Mucosa of descending colon (tissue), 3 donors: Measurements from ENCODE around the gene SLC9A9. TPM values are rescaled to one million over a fixed set of nuclear protein-coding genes. Genes with fewer than 3 reads are reported as not detected.

Experiments
- ATAC-seq: fragments of 200-7000 bp; cut with Tn5 transposase; one replicate; pipeline ENCODE4 v1.9.1; 2020; ENCODE audit warnings: mild to moderate bottlenecking, moderate library complexity
- DNase-seq, 3 donors: peaks; one replicate each; pipeline ENCODE4 v3.0.0-alpha.2; 2020
- H3K36me3 ChIP-seq: fragments of 200-600 bp; one replicate; pipeline ENCODE4 v1.8.0; 2021; ENCODE audit warnings: low read depth, mild to moderate bottlenecking
- H3K4me1 ChIP-seq: fragments of 200-600 bp; one replicate; pipeline ENCODE4 v1.8.0; 2021; ENCODE audit warnings: low read depth, mild to moderate bottlenecking
- H3K4me3 ChIP-seq: fragments of 200-600 bp; one replicate; pipeline ENCODE4 v1.8.0; 2021; ENCODE audit warnings: mild to moderate bottlenecking
- H3K9me3 ChIP-seq: fragments of 200-600 bp; one replicate; pipeline ENCODE4 v1.8.0; 2021; ENCODE audit warnings: mild to moderate bottlenecking
- CTCF ChIP-seq: fragments of 200-600 bp; IDR thresholded peaks from one replicate; pipeline ENCODE4 v1.8.0; 2022; ENCODE audit warnings: antibody characterized with exemption, mild to moderate bottlenecking
- intact Hi-C, 2 donors: fragments of 100-400 bp; cut with DNase I in 1 of 2; cut with micrococcal nuclease in 1 of 2; formaldehyde crosslinking; loops; one replicate each; pipeline versions ENCODE4 v1.11.0 to v1.11.1; 2022; cut with DNase I, micrococcal nuclease
- total RNA-seq, 3 donors: library from RNA; stranded (reverse); fragmentation: NEBNext Ultra II Directional in 2 of 3; extraction: Animal tissue kit (Norgen Biotek cat#: 25700) in 2 of 3; gene quantifications; one replicate each; pipeline versions ENCODE4 v1.2.1 to v1.2.4, GENCODE V29; 2021 to 2023
- donor health status: DM: no; HTN: no; CAD: no; lungs with moderate emphysema.
- donor health status: DM: no; HTN: no; CAD: no.
- donor health status: DM: no; HTN: yes; CAD: no.

Gene SLC9A9
- total RNA-seq, 3 donors from 2014 or later: 3.2 to 18.2 (median 6.8) TPM

GRCh38 chr3:143354342-143354741, 493.9 kb downstream of the SLC9A9 start:
- no peak for TF ChIP-seq CTCF
- no peaks in the 10 kb centered on the region for H3K36me3 ChIP-seq
- peaks cover 6% of the 10 kb centered on the region for H3K4me1 ChIP-seq
- intact Hi-C loops: no loop called here
- no peak overlapping the region for H3K4me3 ChIP-seq
- no peaks in the 10 kb centered on the region for H3K9me3 ChIP-seq
- DNase-seq: no peak
- ATAC-seq: no peak

DNA sequence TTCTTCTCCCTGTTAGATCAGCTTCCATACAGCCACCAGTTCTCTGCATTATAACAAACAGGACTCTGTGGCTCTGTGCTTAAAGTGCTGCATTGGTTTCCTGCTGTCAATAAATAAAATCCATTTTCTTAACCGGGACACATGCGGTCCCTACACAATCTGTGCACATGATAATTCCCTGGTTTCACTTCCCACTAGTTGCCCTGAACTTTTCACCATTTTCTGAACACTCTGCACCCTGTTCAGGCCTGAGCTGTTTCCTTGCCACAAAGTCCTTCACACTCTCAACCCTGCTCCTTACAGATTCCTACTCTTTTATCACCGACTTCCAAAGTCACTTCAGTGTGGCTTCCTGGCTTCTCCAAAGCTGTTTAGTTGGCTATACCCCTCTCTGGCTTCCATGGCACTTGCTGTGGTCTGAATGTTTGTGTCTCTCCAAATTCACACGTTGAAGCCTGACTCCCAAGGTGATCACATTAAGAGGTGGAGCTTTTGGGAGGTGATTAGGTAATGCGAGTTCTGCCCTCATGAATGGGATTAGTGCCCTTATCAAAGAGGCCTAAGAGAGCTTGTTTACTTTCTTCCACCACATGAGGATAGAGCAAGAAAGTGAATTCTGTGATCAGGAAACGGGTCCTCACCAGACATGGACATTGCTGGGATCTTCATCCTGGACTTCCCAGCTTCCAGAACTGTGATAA, 495.3 kb downstream of the SLC9A9 start:
- Histone ChIP-seq H3K4me3 (no peak overlapping the region), H3K36me3 (no peaks in the 10 kb centered on the region), H3K4me1 (no peaks in the 10 kb centered on the region), H3K9me3 (no peaks in the 10 kb centered on the region)
- DNase-seq (no peak), ATAC-seq (peak; percentile 47)
- intact Hi-C loops: no loop called here
- TF ChIP-seq CTCF: no peak

- TF ChIP-seq CTCF: no peak
- no peaks in the 10 kb centered on the region for H3K36me3 ChIP-seq
- no peak for DNase-seq
- no peaks in the 10 kb centered on the region for H3K4me1 ChIP-seq
- no peak for ATAC-seq
- no peak overlapping the region for H3K4me3 ChIP-seq
- intact Hi-C loops: no loop called here
- no peaks in the 10 kb centered on the region for H3K9me3 ChIP-seq
These were observed 496.2 kb downstream of the SLC9A9 start for GRCh38 chr3:143351895-143352608.

DNA sequence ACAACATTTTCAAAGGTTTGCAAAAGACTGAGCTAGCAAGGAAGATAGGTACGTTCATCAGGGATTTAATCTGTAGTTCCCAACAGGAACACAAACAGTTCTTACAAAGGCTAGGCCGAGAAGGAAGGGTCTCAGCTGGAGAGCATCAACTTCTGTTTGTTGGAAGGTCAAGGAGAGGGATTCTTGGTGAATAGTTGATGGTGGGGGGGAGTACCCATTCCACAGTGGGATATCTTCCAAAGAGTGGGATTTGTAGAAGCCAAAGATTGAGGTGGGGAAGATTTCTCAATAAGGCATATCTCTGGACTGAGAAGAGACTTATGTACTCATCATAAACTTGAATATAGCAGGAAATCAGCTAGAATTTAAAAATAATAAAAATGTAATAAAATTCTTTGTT, 496.9 kb downstream of the SLC9A9 start:
- H3K4me1 ChIP-seq: no peaks in the 10 kb centered on the region
- intact Hi-C loops: no loop called here
- H3K36me3 ChIP-seq: no peaks in the 10 kb centered on the region
- no peaks in the 10 kb centered on the region for H3K9me3 ChIP-seq
- ATAC-seq: no peak
- DNase-seq: no peak
- H3K4me3 ChIP-seq: no peak overlapping the region
- TF ChIP-seq CTCF: no peak

DNA sequence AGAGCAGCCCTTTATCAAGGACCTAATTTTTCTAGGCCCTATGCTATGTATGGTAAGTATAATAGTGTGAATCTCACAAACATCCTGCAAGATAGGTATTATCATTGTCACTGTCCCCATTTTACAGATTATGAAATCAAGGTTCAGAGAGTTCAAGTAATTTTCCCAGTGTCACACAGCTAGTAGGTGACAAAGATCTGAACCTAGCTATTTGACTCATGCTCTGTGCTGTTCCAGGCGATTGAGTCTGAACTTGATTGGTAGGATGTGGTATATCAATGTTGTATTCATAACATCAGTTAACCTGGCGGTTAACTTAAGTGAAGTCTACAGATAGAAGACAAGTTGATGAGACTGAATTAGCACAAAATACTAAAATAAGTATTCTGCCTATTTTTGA, 498.8 kb downstream of the SLC9A9 start:
- intact Hi-C loops: no loop called here
- H3K4me3 ChIP-seq: no peak overlapping the region
- no peak for ATAC-seq

More for the DNA sequence above, 498.8 kb downstream of the SLC9A9 start:
- no peak for DNase-seq
- no peaks in the 10 kb centered on the region for H3K36me3 ChIP-seq
- H3K4me1 ChIP-seq: no peaks in the 10 kb centered on the region
- no peaks in the 10 kb centered on the region for H3K9me3 ChIP-seq
- no peak for TF ChIP-seq CTCF
